Spleen (tissue), 3 donors: ENCODE results near the gene HIF3A.

Experiments
- POLR2A ChIP-seq, 3 donors: fragments of 450-650 bp; IDR thresholded peaks; one replicate each; pipeline ENCODE4 v1.5.1; 2017; ENCODE audit warnings: antibody characterized with exemption in 3 of 3, mild to moderate bottlenecking in 1 of 3
- POLR2AphosphoS5 ChIP-seq, 3 donors: sonication (generic); formaldehyde crosslinking; IDR thresholded peaks; one replicate each; pipeline ENCODE4 v1.5.1; 2017; ENCODE audit warnings: antibody characterized with exemption in 3 of 3

DNA sequence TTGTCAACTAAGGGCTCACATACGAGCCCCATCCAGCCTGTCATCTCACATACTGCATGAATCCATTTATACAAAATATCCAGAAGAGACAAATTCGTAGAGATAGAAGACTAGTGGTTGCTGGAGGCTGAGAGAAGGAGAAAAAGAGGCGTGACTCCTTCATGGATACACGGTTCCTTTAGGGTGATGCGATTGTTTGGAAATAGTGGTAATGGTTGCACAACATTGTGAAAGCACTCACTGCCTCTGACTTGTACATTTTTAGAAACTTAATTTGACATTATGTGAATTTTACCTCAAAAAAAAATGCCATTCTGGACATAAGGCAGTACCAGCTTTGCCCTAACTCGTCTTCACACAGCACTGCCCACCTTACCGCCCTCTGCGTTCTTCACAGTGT is 40.0 kb upstream of the HIF3A start:
- TF ChIP-seq POLR2A (IDR thresholded peaks at IDR 0.05) (no peak), POLR2AphosphoS5 (IDR thresholded peaks at IDR 0.05) (no peak)
